Peyer's patch (tissue), 4 donors: ENCODE measurements around the gene GRK6. TPM values are rescaled to one million over a fixed set of nuclear protein-coding genes. Genes with fewer than 3 reads are reported as not detected.

ENCODE experiments used
- DNase-seq, 3 donors: peaks; one replicate each; pipeline ENCODE4 v3.0.0-alpha.2; 2017 to 2019
- H3K27ac ChIP-seq, 4 donors: fragments of 200-600 bp; sonication (generic); one replicate each; pipeline ENCODE4 v1.5.1; 2016 to 2019
- H3K27me3 ChIP-seq, 2 donors: fragments of 200-600 bp; sonication (generic); one replicate each; pipeline ENCODE4 v1.5.1; 2019
- H3K36me3 ChIP-seq, 3 donors: fragments of 200-600 bp; sonication (generic); one replicate each; pipeline ENCODE4 v1.5.1; 2016 to 2019
- H3K4me1 ChIP-seq, 4 donors: fragments of 200-600 bp; sonication (generic); one replicate each; pipeline ENCODE4 v1.5.1; 2016 to 2019
- H3K4me3 ChIP-seq, 4 donors: fragments of 200-600 bp; sonication (generic); 1 replicate in 3 of 4; 2 replicates in 1 of 4; pipeline ENCODE4 v1.5.1; 2016 to 2019; ENCODE audit warnings: mild to moderate bottlenecking in 1 of 4
- H3K9me3 ChIP-seq, 4 donors: fragments of 200-600 bp; sonication (generic); one replicate each; pipeline ENCODE4 v1.5.1; 2016 to 2019; ENCODE audit warnings: mild to moderate bottlenecking in 1 of 4
- CTCF ChIP-seq, 6 experiments: fragments of 450-650 bp in 4 of 6; fragments of 200-600 bp in 2 of 6; sonication (generic) in 1 of 6; IDR thresholded peaks; one replicate each; pipeline ENCODE4 v1.5.1; 2017 to 2019; ENCODE audit warnings: antibody characterized with exemption in 6 of 6, mild to moderate bottlenecking in 3 of 6, moderate library complexity in 1 of 6
- POLR2A ChIP-seq, 2 donors: fragments of 450-650 bp; IDR thresholded peaks; one replicate each; pipeline ENCODE4 v1.5.1; 2017; ENCODE audit warnings: antibody characterized with exemption in 2 of 2, mild to moderate bottlenecking in 2 of 2, moderate library complexity in 2 of 2
- total RNA-seq, 4 donors: library from RNA; depleted of rRNA; stranded (reverse); fragments of >200 nt; gene quantifications; one replicate each; pipeline ENCODE4 v1.1.0, GENCODE V29; 2016

GRK6 gene
- total RNA-seq, 4 donors from 2014 or later: 36.2 to 140 (median 40.7) TPM

- Histone ChIP-seq H3K4me3 (no peak overlapping the region), H3K36me3 (peaks cover 0 to 19% (median 0%) of the 10 kb centered on the region in 3 donors), H3K9me3 (no peaks in the 10 kb centered on the region), H3K27ac (no peak overlapping the region), H3K27me3 (no peaks in the 10 kb centered on the region), H3K4me1 (no peaks in the 10 kb centered on the region)
- no peak for DNase-seq
- TF ChIP-seq CTCF (IDR thresholded peaks at IDR 0.05) (no peak), POLR2A (IDR thresholded peaks at IDR 0.05) (no peak)
Observed at GRCh38 chr5:177465044-177465443, 38.6 kb downstream of the GRK6 start.

- no peaks in the 10 kb centered on the region for H3K27me3 ChIP-seq
- H3K4me1 ChIP-seq: peaks cover 0 to 7% (median 0%) of the 10 kb centered on the region in 4 donors
- TF ChIP-seq CTCF (IDR thresholded peaks at IDR 0.05): no peak
- TF ChIP-seq POLR2A (IDR thresholded peaks at IDR 0.05): no peak
- H3K27ac ChIP-seq: no peak overlapping the region
- no peak overlapping the region for H3K4me3 ChIP-seq
- peaks cover 0 to 19% (median 0%) of the 10 kb centered on the region in 3 donors for H3K36me3 ChIP-seq
- no peaks in the 10 kb centered on the region for H3K9me3 ChIP-seq
- DNase-seq: no peak
Observed at GRCh38 chr5:177466861-177467260, 40.4 kb downstream of the GRK6 start.

GRCh38 chr5:177467436-177467835 is 41.0 kb downstream of the GRK6 start:
- no peaks in the 10 kb centered on the region for H3K27me3 ChIP-seq
- peaks cover 0 to 19% (median 0%) of the 10 kb centered on the region in 3 donors for H3K36me3 ChIP-seq
- TF ChIP-seq CTCF (IDR thresholded peaks at IDR 0.05) (no peak), POLR2A (IDR thresholded peaks at IDR 0.05) (no peak)

GRCh38 chr5:177468329-177468684 is 41.8 kb downstream of the GRK6 start:
- H3K9me3 ChIP-seq: no peaks in the 10 kb centered on the region
- TF ChIP-seq CTCF (IDR thresholded peaks at IDR 0.05): no peak
- TF ChIP-seq POLR2A (IDR thresholded peaks at IDR 0.05): no peak
- peaks cover 0 to 17% (median 8%) of the 10 kb centered on the region in 4 donors for H3K4me1 ChIP-seq
- H3K4me3 ChIP-seq: no peak overlapping the region
- H3K27me3 ChIP-seq: no peaks in the 10 kb centered on the region
- peaks cover 0 to 19% (median 0%) of the 10 kb centered on the region in 3 donors for H3K36me3 ChIP-seq
- no peak overlapping the region for H3K27ac ChIP-seq
- DNase-seq: no peak

More at GRCh38 chr5:177467436-177467835, 41.0 kb downstream of the GRK6 start:
- DNase-seq: no peak
- Histone ChIP-seq H3K4me1 (peaks cover 0 to 13% (median 5%) of the 10 kb centered on the region in 4 donors), H3K9me3 (no peaks in the 10 kb centered on the region), H3K27ac (no peak overlapping the region), H3K4me3 (no peak overlapping the region)

- no peaks in the 10 kb centered on the region for H3K9me3 ChIP-seq
- no peak overlapping the region for H3K4me3 ChIP-seq
- no peaks in the 10 kb centered on the region for H3K27me3 ChIP-seq
- H3K4me1 ChIP-seq: peaks cover 0 to 20% (median 10%) of the 10 kb centered on the region in 4 donors
- DNase-seq: no peak
- TF ChIP-seq CTCF (IDR thresholded peaks at IDR 0.05) (no peak), POLR2A (IDR thresholded peaks at IDR 0.05) (no peak)
- peaks cover 0 to 19% (median 0%) of the 10 kb centered on the region in 3 donors for H3K36me3 ChIP-seq
- no peak overlapping the region for H3K27ac ChIP-seq
Observed at GRCh38 chr5:177468685-177469628, 42.5 kb downstream of the GRK6 start.
